Measurements from ENCODE around the gene ZKSCAN5.

Gene ZKSCAN5

DNA sequence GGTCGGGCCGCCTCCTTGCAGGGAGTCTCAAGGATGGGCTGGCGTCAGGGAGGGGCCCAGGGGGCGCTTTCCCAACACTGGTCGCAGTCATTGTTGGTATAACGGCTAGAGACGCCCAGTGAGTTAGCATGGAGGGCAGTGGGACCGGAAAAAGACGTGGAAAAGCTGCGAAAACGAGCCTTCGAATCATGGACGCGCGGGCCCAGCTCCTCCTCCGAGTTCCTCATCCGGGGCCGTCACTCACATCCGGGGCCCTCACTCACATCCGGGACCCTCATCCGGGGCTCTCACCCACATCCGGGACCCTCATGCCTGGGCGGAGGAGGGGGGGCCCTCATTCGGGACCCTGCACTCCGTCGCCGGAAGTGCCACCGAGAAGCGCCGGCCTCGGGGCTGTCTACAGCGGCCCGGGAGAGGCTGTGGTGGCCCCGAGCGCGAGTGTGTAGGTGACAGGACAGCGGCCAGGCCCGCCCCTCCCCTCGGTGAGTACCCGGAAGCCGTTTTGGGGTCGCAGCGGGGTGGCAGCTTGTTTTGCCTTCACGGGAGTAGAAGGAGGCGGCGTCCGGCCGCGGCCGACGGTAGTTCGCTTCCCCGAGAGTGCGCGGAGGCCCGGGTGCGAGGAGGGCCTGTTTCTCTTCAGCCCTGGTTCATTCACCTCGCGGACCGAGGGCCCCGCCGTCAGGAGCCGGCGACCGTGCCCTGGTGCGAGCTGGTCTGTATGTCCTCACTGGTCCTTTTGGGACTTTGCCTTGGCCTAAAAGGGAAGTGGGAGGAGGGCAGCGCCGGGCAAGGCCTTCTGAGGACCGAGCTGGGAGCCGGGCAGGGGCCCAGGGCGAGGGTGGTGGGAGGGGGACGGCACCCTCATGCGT is 54.1 kb downstream of the ZKSCAN5 start, which contains the start of gene ZNF655:
Gene ZNF655 (plus strand): TSS at position 337 of the 869 bp plus-strand sequence. CDS start 1,918 bp downstream, outside the sequence.
- Mint-ChIP-seq H3K27me3 (ENCODE audit: low read depth) (no peaks in the 10 kb centered on the region), H3K9me3 (no peaks in the 10 kb centered on the region), H3K4me1 (peaks cover 20% of the 10 kb centered on the region), H3K36me3 (ENCODE audit: low read depth) (peaks cover 41% of the 10 kb centered on the region), H3K27ac (peak within 1 kb of the TSS; percentile 90 to 99 (median 97)), H3K4me3 (peak within 1 kb of the TSS; percentile 95 to 98 (median 97))
- TF ChIP-seq, protein P1, sequence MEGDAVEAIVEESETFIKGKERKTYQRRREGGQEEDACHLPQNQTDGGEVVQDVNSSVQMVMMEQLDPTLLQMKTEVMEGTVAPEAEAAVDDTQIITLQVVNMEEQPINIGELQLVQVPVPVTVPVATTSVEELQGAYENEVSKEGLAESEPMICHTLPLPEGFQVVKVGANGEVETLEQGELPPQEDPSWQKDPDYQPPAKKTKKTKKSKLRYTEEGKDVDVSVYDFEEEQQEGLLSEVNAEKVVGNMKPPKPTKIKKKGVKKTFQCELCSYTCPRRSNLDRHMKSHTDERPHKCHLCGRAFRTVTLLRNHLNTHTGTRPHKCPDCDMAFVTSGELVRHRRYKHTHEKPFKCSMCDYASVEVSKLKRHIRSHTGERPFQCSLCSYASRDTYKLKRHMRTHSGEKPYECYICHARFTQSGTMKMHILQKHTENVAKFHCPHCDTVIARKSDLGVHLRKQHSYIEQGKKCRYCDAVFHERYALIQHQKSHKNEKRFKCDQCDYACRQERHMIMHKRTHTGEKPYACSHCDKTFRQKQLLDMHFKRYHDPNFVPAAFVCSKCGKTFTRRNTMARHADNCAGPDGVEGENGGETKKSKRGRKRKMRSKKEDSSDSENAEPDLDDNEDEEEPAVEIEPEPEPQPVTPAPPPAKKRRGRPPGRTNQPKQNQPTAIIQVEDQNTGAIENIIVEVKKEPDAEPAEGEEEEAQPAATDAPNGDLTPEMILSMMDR (IDR thresholded peaks at IDR 0.05; ENCODE audit: unreplicated experiment in 3 of 3): no peak

DNA sequence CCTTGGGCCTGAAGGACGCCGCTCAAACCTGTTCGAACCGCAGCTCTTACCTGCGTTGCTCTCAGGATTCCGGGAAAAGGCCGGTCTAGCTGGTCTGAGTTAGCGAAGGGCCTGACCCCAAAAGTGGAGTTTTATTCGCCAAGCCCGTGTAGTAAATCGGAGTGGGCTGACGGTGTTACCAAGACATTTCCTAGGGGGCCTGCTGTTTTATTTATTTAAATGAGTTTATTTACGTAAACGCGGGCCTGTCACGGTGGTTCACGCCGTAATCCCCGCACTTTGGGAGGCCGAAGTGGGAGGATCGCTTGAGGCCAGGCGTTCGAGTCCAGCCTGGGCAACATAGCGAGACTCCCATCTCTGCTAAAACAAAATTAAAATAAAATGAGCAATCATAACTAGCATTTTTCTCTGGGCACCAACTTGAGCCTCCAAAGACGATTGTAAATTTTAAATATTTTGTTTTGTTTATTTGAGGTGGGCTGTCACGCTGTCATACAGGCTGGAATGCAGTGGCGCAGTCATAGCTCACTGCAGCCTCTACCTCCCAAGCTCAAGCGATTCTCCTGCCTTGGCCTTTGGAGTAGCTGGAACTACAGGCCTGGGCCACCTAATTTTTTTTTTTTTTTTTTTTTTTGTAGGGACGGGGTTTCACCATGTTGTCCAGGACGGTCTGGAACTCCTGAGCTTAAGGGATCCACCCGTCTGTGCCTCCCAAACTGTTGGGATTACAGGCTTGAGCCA is 54.9 kb downstream of the ZKSCAN5 start:
- Mint-ChIP-seq H3K27ac (peak overlapping the region; percentile 90 to 99 (median 97)), H3K4me1 (peaks cover 20% of the 10 kb centered on the region), H3K27me3 (ENCODE audit: low read depth) (no peaks in the 10 kb centered on the region), H3K4me3 (peak overlapping the region; percentile 95 to 98 (median 97)), H3K9me3 (no peaks in the 10 kb centered on the region), H3K36me3 (ENCODE audit: low read depth) (peaks cover 45% of the 10 kb centered on the region)
- TF ChIP-seq, protein P1 (IDR thresholded peaks at IDR 0.05; ENCODE audit: unreplicated experiment in 3 of 3): no peak

DNA sequence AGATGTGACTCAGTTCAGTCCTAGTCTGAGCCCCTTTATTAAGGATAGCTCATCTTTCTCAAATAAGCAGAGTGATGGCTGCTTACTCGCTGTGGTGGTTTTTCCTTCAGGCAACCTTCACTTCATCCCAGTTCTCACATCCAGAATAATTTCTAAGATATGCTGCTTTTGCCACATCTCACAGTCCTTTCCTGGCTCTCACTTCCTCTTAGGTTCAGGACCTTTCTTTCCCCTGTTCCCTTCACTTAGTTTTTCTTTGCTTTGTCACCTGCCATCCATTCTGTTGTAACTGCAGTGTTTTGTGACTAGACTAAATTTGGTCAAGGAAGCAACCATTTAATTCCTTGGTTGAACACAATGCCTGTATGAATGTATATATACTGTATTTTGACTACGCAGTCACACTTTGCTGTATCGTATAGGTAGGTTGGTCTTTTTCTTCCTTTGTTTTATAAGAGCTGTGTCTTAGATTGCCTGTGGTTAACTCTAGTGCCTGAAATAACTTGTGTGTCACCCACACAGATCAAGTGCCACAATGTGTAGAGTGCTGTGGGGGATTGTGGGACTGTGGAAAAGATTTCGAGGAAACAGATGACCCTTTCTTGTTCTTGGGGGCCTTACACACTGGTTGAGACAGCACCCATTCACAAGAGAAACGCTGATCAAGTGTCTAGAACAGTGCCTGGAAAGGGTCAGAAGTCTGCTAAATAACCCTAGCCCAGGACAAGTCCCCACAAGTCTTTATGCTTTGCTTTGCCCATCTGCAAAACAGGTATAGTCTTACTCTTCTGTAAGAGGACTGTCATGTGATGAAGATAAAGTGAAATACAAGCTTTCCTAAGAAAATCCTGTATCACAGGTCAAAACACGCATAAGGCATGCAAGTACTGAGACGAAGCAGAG is 56.6 kb downstream of the ZKSCAN5 start:
- Mint-ChIP-seq H3K27me3 (ENCODE audit: low read depth) (no peaks in the 10 kb centered on the region), H3K27ac (peak overlapping the region; percentile 38 to 77 (median 38)), H3K4me3 (peak overlapping the region; percentile 95 to 98 (median 97)), H3K4me1 (peaks cover 20% of the 10 kb centered on the region), H3K36me3 (ENCODE audit: low read depth) (peaks cover 51% of the 10 kb centered on the region), H3K9me3 (no peaks in the 10 kb centered on the region)
- TF ChIP-seq, protein P1 (IDR thresholded peaks at IDR 0.05; ENCODE audit: unreplicated experiment in 3 of 3): no peak

DNA sequence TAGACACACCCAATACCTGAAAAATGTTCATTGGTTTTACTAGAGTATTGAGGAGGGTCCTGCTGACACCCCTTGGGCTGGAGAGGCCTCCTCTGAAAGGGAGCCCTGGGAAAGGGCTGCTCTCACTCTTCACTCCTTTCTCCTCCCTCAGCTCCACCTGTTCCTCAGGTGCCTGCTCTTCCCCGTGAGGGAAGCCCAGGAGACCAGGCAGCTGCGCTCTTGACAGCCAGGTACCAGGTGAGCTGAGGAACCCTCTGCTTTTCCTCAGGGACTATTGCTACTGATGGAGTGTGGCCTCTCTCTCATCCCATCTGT is 57.2 kb downstream of the ZKSCAN5 start:
- Mint-ChIP-seq H3K36me3 (ENCODE audit: low read depth) (peaks cover 53% of the 10 kb centered on the region), H3K4me3 (peak overlapping the region; percentile 57 to 71 (median 61)), H3K4me1 (peaks cover 20% of the 10 kb centered on the region), H3K9me3 (no peaks in the 10 kb centered on the region), H3K27me3 (ENCODE audit: low read depth) (no peaks in the 10 kb centered on the region), H3K27ac (peak overlapping the region in 1 of 3 experiments; percentile 12)
- TF ChIP-seq, protein P1 (IDR thresholded peaks at IDR 0.05; ENCODE audit: unreplicated experiment in 3 of 3): no peak

DNA sequence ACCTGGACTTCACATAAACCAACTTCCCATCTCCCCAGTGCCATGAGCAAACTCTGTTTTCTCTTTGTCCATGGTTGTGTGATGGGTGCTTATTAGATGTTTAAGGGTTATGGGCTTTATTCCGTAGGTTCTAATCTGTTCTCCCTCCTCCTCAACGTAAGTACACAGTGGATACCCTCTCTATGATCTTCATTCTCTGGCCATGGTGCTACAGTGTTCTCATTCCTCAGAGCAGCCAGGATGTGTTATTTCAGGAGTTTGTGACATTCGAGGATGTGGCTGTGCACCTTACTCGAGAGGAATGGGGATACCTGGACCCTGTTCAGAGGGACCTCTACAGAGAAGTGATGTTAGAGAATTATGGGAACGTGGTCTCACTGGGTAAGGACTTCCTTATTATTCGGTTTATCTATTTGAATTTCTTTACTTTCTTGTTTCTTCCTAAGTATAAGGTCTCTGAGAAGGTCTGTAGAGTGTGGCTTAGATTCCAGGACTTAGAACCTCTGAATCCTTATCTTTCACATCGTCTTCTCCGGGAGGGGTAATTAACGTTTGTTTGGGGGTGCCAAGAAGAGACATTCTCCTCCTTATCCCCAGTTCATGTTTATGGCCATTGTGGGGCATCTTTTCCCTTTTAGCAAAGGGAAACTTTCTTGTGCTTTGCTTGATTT is 57.8 kb downstream of the ZKSCAN5 start:
- H3K36me3 Mint-ChIP-seq (ENCODE audit: low read depth): peaks cover 53% of the 10 kb centered on the region
- H3K27ac Mint-ChIP-seq: peak overlapping the region in 2 of 3 experiments; percentile 12 to 30
- peak overlapping the region; percentile 57 to 71 (median 61) for H3K4me3 Mint-ChIP-seq
- peaks cover 17% of the 10 kb centered on the region for H3K4me1 Mint-ChIP-seq
- no peaks in the 10 kb centered on the region for H3K9me3 Mint-ChIP-seq
- H3K27me3 Mint-ChIP-seq (ENCODE audit: low read depth): no peaks in the 10 kb centered on the region
- TF ChIP-seq, protein P1 (IDR thresholded peaks at IDR 0.05; ENCODE audit: unreplicated experiment in 3 of 3): no peak
